GM19025 (cell line): Measurements from ENCODE around the gene RNF225.
"Not testable (repeated sequence)": the region's sequence is repeated elsewhere in the genome, so short reads cannot be mapped to it uniquely, and the experiment has no call there.

ENCODE experiments used
- ATAC-seq: cut with Tn5 transposase; IDR thresholded peaks from one replicate; pipeline ENCODE4 v1.9.1; 2021; ENCODE audit warnings: mild to moderate bottlenecking, low read depth, moderate library complexity; ENCODE audit not compliant: unreplicated experiment

The RNF225 gene

DNA sequence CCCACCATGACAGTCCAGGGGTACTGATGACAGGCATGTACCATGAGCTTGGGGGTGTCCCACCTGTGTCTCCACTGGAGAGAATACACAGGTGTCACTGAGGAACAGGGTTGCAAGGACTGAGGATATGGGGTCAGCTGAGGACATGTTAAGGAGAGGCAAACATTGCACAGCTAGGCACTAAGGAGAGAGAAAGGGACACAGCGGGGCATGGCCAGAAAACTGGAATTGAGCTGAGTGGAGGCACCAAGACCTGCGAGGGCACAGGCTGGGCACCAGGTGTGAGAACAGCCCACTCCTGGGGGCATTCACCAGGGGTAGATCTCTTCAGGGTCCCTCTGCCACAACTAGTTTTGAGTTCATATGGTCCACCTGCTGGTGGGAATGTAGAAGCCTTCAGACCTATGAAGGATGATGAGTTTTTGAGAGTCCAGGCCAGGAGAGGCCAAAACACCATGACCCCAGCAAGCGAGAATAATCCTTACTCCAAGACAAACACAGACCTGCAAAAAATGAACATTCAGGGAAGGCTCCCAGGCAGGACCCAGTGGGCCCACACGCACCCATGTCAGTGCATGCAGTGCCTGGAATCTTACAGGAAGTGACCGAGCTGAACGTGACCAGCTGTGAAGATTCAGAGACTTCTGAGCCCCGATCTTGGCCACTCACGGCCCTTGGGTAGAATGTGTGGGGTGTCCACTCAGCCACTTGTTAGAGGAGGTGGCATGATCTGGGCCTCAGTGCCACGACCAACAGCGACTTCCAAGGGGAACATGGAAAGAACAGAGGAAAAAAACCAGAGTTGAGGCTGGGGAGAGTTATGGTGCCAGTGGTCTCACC, 11.6 kb downstream of the RNF225 start:
- ATAC-seq: no peak

DNA sequence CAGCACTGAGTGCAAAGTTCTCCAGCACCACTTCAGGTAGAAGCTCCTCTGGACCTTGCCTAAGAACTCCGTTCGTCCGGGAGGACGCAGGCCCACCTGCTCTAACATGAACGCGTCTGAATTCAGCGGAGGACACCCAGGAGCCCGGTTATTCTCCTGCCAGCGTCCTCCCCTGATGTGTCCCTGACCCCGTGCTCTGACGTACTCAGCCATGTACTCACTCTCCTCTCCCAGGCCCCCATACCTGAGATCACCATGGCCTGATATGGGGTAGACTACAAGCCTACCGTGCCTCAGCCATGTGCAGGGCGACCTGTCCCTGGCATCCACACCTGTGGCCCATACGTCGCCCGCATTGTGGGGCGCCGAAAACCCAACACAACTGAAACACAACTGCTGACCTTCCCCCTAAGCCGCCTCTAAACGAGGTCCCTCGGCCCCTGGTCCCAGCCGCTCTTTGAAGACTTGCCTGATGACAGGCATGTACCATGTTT, 12.2 kb downstream of the RNF225 start:
- ATAC-seq: no peak

DNA sequence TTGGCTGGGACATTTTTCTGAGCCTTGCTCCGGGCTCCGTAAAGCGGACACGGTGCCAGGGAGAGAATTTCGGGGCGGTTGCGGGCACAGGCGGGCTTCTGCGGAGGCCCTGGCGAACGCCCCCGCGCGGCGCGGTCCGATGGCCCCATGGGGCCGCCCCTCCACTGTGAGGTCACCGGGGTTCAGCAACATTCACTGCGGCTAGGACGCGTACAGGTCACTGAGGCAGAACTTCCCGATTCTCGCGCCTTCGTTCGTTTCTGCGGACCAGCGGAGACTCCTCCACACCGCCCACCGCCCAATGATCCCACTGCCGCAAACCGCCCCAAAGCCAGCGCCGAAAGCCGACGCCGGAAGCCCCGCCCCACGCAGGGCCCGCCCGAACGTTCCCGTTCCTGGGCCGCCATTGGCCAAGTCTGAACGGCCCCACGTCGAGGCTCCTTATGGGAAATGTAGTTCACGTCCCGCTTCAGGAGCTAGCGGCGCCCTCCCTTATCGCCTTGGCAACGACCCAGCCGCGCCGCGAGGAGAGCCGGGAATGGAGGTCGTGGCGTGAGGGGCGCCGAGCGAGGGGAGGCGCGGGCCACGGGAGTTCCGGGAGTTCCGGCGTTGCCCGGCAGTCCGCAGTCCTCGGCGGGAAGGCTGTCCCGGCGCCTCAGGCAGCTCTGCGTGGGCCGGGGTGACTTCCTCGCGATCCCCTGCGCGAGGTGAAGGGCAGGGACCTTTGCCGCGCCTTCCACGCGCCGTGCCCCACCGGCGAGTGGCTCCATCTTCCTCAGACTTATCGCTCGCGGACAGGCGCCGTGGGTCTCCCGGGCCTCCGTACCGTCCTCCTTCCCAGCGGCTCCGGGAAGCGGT, 12.9 kb downstream of the RNF225 start, which contains the start of gene ZNF584:
Gene ZNF584, plus strand, starts transcription at position 498 of the 858 bp plus-strand sequence. CDS start 499 bp downstream, outside the sequence.
- ATAC-seq: peak; percentile 92

DNA sequence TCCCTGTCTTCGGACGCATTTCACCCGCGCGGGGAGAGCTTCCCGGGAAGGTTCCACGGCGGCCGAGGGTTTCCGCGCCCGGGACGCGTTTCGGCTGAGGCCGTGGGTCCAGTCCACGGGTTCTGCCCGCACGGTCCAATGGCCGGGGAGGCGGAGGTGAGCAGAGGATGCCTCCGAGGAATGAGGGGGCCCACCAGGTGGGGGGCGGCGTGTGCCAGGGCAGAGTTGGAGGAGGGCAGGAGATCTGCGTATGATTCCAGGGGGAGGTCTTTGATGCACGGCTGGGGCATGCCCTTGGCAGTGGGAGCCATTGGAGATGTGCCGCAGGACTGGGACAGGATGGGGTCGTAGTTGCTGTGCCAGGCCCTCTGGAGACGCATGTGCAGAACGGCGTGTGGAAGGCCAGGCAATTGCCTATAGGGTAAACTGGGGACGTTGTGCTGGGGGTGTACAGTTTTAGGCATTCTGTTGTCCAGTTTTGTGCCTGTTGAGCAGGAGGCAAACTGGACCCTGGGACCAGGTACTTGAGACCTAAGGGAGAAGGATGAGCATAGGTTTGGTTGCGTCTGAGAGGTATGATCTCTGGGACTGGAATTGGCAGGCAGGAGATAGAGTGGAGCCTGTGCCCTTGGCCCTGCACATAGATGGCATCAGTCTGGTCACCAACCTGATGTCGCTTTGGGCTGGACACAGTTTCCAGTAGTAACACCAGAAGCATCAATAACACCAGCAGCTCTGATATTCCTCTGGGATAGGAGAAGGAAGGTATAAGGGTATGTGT, 13.7 kb downstream of the RNF225 start:
- ATAC-seq: no peak

DNA sequence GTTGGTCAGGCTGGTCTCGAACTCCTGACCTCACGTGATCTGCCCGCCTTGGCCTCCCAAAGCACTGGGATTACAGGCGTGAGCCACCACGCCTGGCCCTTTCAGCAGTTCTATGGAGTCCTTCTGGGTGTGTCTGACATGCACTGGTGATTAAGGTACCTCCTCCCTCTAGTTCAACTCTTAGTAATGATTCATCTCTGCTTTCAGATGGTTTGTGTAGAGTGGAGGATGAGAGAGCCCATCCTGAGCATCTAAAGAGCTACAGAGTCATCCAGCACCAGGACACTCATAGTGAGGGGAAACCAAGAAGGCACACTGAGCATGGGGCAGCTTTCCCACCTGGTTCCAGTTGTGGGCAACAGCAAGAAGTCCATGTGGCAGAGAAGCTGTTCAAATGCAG, 21.1 kb downstream of the RNF225 start:
- ATAC-seq: no peak

DNA sequence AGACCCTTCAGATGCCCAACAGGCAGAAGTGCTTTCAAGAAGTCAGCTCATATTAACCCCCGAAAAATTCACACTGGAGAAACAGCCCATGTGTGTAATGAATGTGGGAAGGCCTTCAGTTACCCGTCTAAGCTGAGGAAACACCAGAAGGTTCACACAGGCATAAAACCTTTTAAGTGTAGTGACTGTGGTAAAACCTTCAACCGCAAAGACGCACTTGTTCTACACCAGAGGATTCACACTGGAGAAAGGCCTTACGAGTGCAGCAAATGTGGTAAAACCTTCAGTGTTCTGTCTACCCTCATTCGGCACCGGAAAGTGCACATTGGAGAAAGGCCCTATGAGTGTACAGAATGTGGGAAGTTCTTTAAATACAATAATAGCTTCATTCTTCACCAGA, 21.6 kb downstream of the RNF225 start:
- ATAC-seq: no peak

DNA sequence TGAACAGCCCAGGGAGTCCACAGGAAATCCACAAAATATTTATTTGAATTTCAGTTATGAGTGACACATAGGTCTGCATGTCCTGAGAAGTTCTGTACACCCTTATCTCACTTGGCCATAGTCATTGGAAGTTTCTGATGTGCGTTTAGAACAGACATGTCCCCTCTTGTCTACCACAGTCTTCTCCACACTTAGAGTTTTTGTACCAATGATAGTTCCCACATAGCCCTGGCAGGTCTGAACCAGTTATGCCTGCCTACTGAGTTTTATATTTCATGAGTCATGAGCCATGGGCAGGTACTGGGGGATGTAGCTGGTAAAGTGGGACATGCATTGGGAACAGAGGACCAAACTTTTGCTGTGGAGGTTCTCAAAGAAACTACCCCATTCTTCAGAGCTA, 33.2 kb downstream of the RNF225 start:
- ATAC-seq: no peak

DNA sequence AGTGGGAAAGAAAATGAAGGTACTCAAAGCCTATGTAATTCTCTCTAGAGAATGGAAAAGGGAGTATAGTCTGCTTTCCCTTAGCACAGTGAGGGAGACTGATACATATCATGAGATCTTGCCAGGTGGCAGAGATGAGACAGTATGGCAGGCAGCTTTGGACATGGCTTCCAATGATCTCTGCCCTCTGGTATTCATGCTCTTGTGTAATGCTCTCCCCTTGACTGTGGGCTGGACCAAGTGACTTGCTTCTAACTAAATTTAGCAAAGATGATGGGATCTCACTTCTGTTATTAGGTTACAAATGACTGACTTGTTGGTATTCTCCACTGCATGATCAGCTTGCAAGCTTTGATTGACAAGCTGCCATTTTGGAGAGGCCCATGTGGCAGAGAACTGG, 34.3 kb downstream of the RNF225 start:
- ATAC-seq: no peak

DNA sequence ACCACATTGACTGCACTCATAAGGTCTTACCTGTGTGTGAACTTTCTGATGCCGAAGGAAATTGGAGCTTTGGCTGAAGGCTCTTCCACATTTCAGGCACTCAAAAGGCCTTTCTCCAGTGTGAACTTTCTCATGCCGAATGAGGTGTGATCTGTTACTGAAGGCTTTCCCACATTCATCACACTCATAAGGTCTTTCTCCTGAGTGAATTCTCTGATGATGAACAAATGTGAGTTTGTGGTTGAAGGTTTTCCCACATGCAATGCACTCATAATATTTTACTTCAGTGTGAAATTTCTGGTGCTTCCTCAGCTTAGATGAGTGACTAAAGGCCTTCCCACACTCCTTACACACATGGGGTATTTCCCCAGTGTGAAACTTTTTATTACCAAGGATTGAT, 38.8 kb downstream of the RNF225 start:
- no peak for ATAC-seq

DNA sequence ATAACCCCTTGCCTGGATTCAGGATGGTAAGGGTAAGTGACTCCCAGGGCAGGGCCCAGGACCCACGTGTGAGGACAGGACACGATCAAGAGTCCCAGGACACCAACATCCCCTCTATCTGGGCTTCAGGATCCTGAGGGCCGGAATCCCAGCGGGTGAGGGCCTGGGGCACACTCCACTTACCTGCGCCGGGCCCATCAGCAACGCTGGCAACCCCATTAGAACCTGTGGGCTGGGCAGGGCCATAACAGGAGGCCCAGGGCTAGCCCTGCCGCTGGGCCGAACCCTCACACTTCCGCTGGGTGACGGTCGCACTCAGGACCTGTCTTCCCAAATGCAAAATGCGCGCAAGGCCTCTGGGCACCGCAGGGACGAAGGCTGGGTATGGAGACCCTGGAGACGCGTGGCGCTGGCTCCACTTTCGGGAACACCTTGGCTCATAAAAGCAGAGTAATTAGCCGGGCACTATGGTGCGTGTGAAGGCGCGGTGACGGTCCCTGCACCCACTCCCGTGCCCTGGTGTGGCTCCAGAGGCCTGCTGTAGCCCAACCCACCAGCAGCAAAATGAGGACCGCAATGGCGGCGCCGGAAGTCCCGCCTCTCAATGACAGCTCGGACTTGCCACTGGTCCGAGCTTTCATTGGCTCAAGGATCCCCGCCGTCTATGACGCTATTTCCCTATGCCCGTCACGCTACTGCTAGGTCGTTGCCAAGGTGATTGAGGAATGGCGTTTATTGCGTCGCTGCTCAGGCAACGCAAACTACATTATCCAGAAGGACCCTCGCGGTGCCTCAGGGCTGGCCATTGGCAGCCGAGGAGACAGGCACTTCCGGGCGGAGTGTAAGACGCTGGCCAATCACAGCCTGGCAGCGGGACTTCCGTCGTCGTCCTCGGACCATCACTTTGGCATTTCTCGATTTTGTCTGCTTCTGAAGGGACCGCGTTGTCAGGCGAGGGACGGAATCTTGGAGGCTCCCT, 44.4 kb downstream of the RNF225 start, which contains the start of gene ZNF132:
Gene ZNF132, minus strand, starts transcription at position 578 of the 979 bp plus-strand sequence. Its CDS starts 332 bp downstream, at position 246.
- peak; percentile 95 for ATAC-seq

DNA sequence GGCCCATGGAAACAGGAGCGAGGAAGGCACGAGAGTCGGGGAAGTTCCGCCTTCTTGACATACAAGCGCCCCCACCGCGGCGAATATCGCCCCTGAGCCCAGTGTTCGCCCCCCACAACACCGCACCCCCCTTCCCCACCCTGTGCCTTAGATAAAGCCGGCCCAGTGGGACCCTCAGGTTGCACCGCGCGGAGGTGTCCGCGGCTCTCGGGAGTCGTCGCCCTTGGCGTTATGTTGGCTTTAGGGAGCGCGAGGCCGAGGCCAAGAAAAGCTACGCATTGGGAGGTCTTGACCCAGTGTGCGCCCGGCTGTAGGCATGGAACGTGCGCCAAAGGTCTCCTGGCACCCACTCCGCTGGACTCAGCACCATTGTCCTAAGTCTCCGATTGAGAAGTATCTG, 45.1 kb downstream of the RNF225 start:
- ATAC-seq: no peak

DNA sequence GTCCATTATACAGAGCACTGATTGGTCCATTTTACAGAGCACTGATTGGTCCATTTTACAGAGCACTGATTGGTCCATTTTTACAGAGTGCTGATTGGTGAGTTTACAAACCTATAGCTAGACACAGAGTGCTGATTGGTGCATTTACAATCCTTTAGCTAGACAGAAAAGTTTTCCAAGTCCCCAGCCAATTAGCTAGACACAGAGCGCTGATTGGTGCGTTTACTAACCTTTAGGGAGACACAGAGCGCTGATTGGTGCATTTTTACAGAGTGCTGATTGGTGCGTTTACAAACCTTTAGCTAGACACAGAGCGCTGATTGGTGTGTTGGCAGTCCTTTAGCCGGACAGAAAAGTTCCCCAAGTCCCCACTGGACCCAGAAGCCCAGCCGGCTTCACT, 47.5 kb downstream of the RNF225 start:
- ATAC-seq: not testable (repeated sequence)
